ENCODE measurements around the gene CNN2. TPM values are rescaled to one million over a fixed set of nuclear protein-coding genes. Genes with fewer than 3 reads are reported as not detected.

CNN2 gene
- total and polyA plus RNA-seq, 2 of the 13 experiments (the other 11 are each of a cell fraction or from before 2014, with no cell fraction given): 63.6 to 70.0 TPM

DNA sequence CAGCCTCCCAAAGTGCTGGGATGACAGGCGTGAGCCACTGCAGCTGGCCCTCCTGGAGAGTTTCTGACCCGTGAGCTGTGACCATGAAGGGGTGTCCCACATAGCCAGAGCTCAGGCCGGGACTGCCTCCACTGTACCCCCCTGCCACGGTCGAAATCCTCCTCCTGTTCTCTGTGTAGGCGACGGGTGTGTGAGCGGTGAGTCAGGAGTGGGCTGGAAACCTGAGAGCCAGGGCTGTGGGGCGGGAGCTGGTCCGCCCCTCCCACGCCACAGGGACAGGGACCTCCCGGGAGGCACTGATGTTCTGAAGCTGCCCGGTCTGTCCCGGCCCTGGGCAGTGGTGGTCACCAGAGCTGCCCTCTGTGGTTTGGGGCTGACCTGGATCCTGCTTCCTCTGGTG lies 38.3 kb upstream of the CNN2 start:
- no peak for FAIRE-seq
- in situ Hi-C loops (cut with HindIII; ENCODE audit: extremely low pct_ligation_motif_present, low pct_unique_long_range_greater_than_20kb): loop anchor here (10.0 kb wide), 2 partner anchors 123 to 223 kb away; no protein-coding TSS in a partner anchor
- WGBS (ENCODE audit: low lambda C conversion rate): 90% methylated on average over 11 of the region's 14 CpGs
- H3K9ac ChIP-seq (ENCODE audit: insufficient read depth, low read depth, low read length): no peak overlapping the region
- DNase-seq (ENCODE audit: low spot score): no peak
- intact Hi-C loops (cut with micrococcal nuclease; ENCODE audit: unreplicated experiment): no loop called here
- H2AFZ ChIP-seq (ENCODE audit: low read length): no peak overlapping the region
- no peak for ATAC-seq
- TF ChIP-seq MYC (CRISPR knock-in tag; IDR thresholded peaks at IDR 0.05; ENCODE audit: borderline replicate concordance) (no peak), NPAS2 (CRISPR knock-in tag; IDR thresholded peaks at IDR 0.05; ENCODE audit: borderline replicate concordance) (no peak), ZKSCAN1 (IDR thresholded peaks at IDR 0.05; ENCODE audit: low read length) (no peak), PITX1 (CRISPR knock-in tag; IDR thresholded peaks at IDR 0.05) (no peak), ZNF615 (CRISPR knock-in tag; IDR thresholded peaks at IDR 0.05; ENCODE audit: borderline replicate concordance) (no peak), ZIK1 (CRISPR knock-in tag; IDR thresholded peaks at IDR 0.05; ENCODE audit: borderline replicate concordance, low read depth) (no peak), ZNF788 (CRISPR knock-in tag; IDR thresholded peaks at IDR 0.05; ENCODE audit: borderline replicate concordance) (no peak), ZNF83 (CRISPR knock-in tag; IDR thresholded peaks at IDR 0.05; ENCODE audit: borderline replicate concordance) (no peak), ZNF557 (CRISPR knock-in tag; IDR thresholded peaks at IDR 0.05) (no peak)
- TF ChIP-seq, protein P1, sequence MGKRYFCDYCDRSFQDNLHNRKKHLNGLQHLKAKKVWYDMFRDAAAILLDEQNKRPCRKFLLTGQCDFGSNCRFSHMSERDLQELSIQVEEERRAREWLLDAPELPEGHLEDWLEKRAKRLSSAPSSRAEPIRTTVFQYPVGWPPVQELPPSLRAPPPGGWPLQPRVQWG (CRISPR knock-in tag; IDR thresholded peaks at IDR 0.05; ENCODE audit: borderline replicate concordance, low read depth): no peak
- TF ChIP-seq, protein P2, sequence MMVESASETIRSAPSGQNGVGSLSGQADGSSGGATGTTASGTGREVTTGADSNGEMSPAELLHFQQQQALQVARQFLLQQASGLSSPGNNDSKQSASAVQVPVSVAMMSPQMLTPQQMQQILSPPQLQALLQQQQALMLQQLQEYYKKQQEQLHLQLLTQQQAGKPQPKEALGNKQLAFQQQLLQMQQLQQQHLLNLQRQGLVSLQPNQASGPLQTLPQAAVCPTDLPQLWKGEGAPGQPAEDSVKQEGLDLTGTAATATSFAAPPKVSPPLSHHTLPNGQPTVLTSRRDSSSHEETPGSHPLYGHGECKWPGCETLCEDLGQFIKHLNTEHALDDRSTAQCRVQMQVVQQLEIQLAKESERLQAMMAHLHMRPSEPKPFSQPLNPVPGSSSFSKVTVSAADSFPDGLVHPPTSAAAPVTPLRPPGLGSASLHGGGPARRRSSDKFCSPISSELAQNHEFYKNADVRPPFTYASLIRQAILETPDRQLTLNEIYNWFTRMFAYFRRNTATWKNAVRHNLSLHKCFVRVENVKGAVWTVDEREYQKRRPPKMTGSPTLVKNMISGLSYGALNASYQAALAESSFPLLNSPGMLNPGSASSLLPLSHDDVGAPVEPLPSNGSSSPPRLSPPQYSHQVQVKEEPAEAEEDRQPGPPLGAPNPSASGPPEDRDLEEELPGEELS (CRISPR knock-in tag; IDR thresholded peaks at IDR 0.05): no peak
- TF ChIP-seq, protein P3, sequence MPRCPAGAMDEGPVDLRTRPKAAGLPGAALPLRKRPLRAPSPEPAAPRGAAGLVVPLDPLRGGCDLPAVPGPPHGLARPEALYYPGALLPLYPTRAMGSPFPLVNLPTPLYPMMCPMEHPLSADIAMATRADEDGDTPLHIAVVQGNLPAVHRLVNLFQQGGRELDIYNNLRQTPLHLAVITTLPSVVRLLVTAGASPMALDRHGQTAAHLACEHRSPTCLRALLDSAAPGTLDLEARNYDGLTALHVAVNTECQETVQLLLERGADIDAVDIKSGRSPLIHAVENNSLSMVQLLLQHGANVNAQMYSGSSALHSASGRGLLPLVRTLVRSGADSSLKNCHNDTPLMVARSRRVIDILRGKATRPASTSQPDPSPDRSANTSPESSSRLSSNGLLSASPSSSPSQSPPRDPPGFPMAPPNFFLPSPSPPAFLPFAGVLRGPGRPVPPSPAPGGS (CRISPR knock-in tag; IDR thresholded peaks at IDR 0.05): no peak
- TF ChIP-seq, protein P4, sequence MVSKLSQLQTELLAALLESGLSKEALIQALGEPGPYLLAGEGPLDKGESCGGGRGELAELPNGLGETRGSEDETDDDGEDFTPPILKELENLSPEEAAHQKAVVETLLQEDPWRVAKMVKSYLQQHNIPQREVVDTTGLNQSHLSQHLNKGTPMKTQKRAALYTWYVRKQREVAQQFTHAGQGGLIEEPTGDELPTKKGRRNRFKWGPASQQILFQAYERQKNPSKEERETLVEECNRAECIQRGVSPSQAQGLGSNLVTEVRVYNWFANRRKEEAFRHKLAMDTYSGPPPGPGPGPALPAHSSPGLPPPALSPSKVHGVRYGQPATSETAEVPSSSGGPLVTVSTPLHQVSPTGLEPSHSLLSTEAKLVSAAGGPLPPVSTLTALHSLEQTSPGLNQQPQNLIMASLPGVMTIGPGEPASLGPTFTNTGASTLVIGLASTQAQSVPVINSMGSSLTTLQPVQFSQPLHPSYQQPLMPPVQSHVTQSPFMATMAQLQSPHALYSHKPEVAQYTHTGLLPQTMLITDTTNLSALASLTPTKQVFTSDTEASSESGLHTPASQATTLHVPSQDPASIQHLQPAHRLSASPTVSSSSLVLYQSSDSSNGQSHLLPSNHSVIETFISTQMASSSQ (IDR thresholded peaks at IDR 0.05; ENCODE audit: low read depth): no peak
- TF ChIP-seq, protein P4 (CRISPR knock-in tag; IDR thresholded peaks at IDR 0.05; ENCODE audit: borderline replicate concordance): no peak
- peaks cover 32% of the 10 kb centered on the region for H3K4me1 ChIP-seq (ENCODE audit: insufficient read depth, low read length)
- H3K4me3 ChIP-seq (replicated peaks in 1 of 3; ENCODE audit: insufficient read depth in 1 of 3, low read depth in 2 of 3, low read length in 3 of 3): no peak overlapping the region
- ChIA-PET POLR2A (no interaction called here), CTCF (ENCODE audit: low intra/inter-chr PET ratio, low total read pairs) (no interaction called here)
- peaks cover 6% of the 10 kb centered on the region; the same call in 1 of the 2 replicates for H4K20me1 ChIP-seq (ENCODE audit: insufficient read depth, low read length)
- H3K36me3 ChIP-seq (replicated peaks in 1 of 2; ENCODE audit: control insufficient read depth in 1 of 2, insufficient read depth in 2 of 2, low read length in 2 of 2): peaks cover 22 to 46% of the 10 kb centered on the region in 2 experiments
- no peaks in the 10 kb centered on the region for H3K9me3 ChIP-seq (ENCODE audit: low read length)
- BruUV-seq (replicated peaks): no TSS peak
- H3K79me2 ChIP-seq (ENCODE audit: insufficient read depth, low read length): peaks cover 14% of the 10 kb centered on the region
- no peaks in the 10 kb centered on the region for H3K27me3 ChIP-seq (ENCODE audit: control insufficient read depth in 1 of 2, insufficient read depth in 2 of 2, low read length in 2 of 2)
- H3K4me2 ChIP-seq (ENCODE audit: low read depth, low read length): no peak overlapping the region
- no peak overlapping the region for H3K27ac ChIP-seq (ENCODE audit: extremely low read length, insufficient read depth, low read length)

Data from HepG2 (cell line).